Measurements from ENCODE around the gene CFAP221. TPM values are rescaled to one million over a fixed set of nuclear protein-coding genes. Genes with fewer than 3 reads are reported as not detected.
"Not testable (repeated sequence)": the region's sequence is repeated elsewhere in the genome, so short reads cannot be mapped to it uniquely, and the experiment has no call there.

Gene CFAP221
- total RNA-seq, 1 experiment from 2014 or later, result 0.20 TPM

DNA sequence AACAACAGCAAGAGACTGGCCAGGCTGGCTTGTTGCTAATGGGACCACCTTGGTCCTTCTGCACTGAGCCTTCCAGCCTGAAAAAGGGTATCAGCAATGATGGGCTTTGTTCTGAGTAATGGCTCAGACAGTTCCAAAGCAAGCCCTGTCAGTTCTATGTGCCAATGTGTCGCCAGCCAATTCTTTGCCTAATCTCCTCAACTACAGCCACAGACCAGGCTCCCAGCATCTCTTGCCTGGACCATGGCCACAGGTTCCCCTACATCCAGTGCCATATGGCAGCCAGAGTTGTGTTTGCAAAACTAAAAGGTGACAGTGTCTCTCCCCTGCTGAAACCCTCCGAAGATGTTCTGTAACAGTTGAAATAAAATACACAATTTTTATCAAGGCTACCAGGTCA lies 73.2 kb downstream of the CFAP221 start:
- H3K23ac ChIP-seq (ENCODE audit: insufficient read length, low read depth, low read length), result no peak overlapping the region
- peaks cover 0 to 7% of the 10 kb centered on the region in 2 experiments; a peak in 2 of 4 replicates for H3K4me1 Mint-ChIP-seq
- no peak overlapping the region for H3K4ac ChIP-seq (ENCODE audit: low read depth, low read length)
- H3K27me3 ChIP-seq (ENCODE audit: insufficient read depth, low read length), result no peaks in the 10 kb centered on the region
- TF ChIP-seq, protein P1, sequence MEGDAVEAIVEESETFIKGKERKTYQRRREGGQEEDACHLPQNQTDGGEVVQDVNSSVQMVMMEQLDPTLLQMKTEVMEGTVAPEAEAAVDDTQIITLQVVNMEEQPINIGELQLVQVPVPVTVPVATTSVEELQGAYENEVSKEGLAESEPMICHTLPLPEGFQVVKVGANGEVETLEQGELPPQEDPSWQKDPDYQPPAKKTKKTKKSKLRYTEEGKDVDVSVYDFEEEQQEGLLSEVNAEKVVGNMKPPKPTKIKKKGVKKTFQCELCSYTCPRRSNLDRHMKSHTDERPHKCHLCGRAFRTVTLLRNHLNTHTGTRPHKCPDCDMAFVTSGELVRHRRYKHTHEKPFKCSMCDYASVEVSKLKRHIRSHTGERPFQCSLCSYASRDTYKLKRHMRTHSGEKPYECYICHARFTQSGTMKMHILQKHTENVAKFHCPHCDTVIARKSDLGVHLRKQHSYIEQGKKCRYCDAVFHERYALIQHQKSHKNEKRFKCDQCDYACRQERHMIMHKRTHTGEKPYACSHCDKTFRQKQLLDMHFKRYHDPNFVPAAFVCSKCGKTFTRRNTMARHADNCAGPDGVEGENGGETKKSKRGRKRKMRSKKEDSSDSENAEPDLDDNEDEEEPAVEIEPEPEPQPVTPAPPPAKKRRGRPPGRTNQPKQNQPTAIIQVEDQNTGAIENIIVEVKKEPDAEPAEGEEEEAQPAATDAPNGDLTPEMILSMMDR (conservative IDR thresholded peaks at IDR 0.05), result no peak
- H2BK12ac ChIP-seq (ENCODE audit: insufficient read length, low read depth, low read length), result no peak overlapping the region
- no peak overlapping the region for H3K56ac ChIP-seq (ENCODE audit: insufficient read length, low read depth, low read length)
- H3K4me1 ChIP-seq (ENCODE audit: insufficient read depth, low read length), result no peaks in the 10 kb centered on the region
- H3K18ac ChIP-seq (ENCODE audit: insufficient read length, low read depth, low read length), result no peak overlapping the region
- no peak overlapping the region for H4K91ac ChIP-seq (ENCODE audit: insufficient read length, low read depth, low read length)
- H3K27ac Mint-ChIP-seq, result no peak overlapping the region; a peak in 1 of 7 replicates
- H3K36me3 Mint-ChIP-seq (ENCODE audit: insufficient read depth in 1 of 3, low read depth in 3 of 3), result peaks cover 11 to 16% (median 14%) of the 10 kb centered on the region in 3 experiments; a peak in 6 of 7 replicates
- no peak overlapping the region for H2BK5ac ChIP-seq (ENCODE audit: insufficient read length, low read length)
- no peak overlapping the region for H4K5ac ChIP-seq (ENCODE audit: insufficient read length, low read depth, low read length)
- H3K79me1 ChIP-seq (ENCODE audit: insufficient read depth, low read depth, low read length, poor library complexity, severe bottlenecking), result no peaks in the 10 kb centered on the region
- H3K9me3 ChIP-seq (ENCODE audit: control insufficient read depth, low read depth, low read length), result no peaks in the 10 kb centered on the region
- H4K8ac ChIP-seq (replicated peaks; ENCODE audit: insufficient read length, low read depth, low read length), result no peak overlapping the region
- no peak for DNase-seq
- H2BK120ac ChIP-seq (ENCODE audit: low read depth, low read length, poor library complexity, severe bottlenecking), result no peak overlapping the region
- H2AK5ac ChIP-seq (ENCODE audit: insufficient read length, low read length), result no peak overlapping the region
- H3K4me3 Mint-ChIP-seq, result no peak overlapping the region
- peaks cover 23 to 28% of the 10 kb centered on the region in 2 experiments for H3K9me3 Mint-ChIP-seq
- H3K79me2 ChIP-seq (ENCODE audit: insufficient read depth, low read length), result no peaks in the 10 kb centered on the region
- no peaks in the 10 kb centered on the region for H3K23me2 ChIP-seq (ENCODE audit: insufficient read length, low read depth, low read length, poor library complexity, severe bottlenecking)
- no CpG with 5 or more reads among the region's 2 CpGs for WGBS (ENCODE audit: extremely low coverage, insufficient read length, low lambda C conversion rate)
- no peak overlapping the region for H3K14ac ChIP-seq (ENCODE audit: insufficient read depth, low read length)
- no peak overlapping the region for H3K9ac ChIP-seq (ENCODE audit: extremely low read depth, insufficient read length, low read length)
- no peak overlapping the region for H3T11ph ChIP-seq (ENCODE audit: low read length)
- no peaks in the 10 kb centered on the region for H4K20me1 ChIP-seq (ENCODE audit: control insufficient read depth, insufficient read depth, insufficient read length)
- no peak overlapping the region for H3K4me2 ChIP-seq (ENCODE audit: insufficient read depth, insufficient read length, low read length)
- H2BK20ac ChIP-seq (ENCODE audit: low read depth, low read length, poor library complexity, severe bottlenecking), result no peak overlapping the region
- no peak overlapping the region for H2AFZ ChIP-seq (ENCODE audit: low read length)
- peaks cover 13% of the 10 kb centered on the region for H3K27me3 Mint-ChIP-seq (ENCODE audit: low read depth)
- no peak overlapping the region for H3K27ac ChIP-seq (ENCODE audit: insufficient read length, low read depth, low read length)
- H2BK15ac ChIP-seq (ENCODE audit: low read depth, low read length), result no peak overlapping the region

DNA sequence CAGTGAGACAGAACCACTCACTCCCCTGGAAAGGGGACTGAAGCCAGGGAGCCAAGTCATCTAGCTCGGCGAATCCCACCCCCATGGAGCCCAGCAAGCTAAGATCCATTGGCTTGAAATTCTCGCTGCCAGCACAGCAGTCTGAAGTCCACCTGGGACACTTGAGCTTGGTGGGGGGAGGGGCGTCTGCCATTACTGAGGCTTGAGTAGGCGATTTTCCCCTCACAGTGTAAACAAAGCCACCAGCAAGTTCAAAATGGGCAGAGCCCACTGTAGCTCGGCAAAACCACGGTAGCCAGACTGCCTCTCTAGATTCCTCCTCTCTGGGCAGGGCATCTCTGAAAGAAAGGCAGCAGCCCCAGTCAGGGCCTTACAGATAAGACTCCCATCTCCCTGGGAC lies 74.5 kb downstream of the CFAP221 start:
- not testable (repeated sequence) for DNase-seq; H3K4me3 Mint-ChIP-seq; H3K4me1 Mint-ChIP-seq; H4K5ac ChIP-seq (ENCODE audit: insufficient read length, low read depth, low read length); H4K20me1 ChIP-seq (ENCODE audit: control insufficient read depth, insufficient read depth, insufficient read length); H4K8ac ChIP-seq (replicated peaks; ENCODE audit: insufficient read length, low read depth, low read length); H2AK5ac ChIP-seq (ENCODE audit: insufficient read length, low read length); H3K23ac ChIP-seq (ENCODE audit: insufficient read length, low read depth, low read length); H3K4me2 ChIP-seq (ENCODE audit: insufficient read depth, insufficient read length, low read length); H3K79me2 ChIP-seq (ENCODE audit: insufficient read depth, low read length); H3K79me1 ChIP-seq (ENCODE audit: insufficient read depth, low read depth, low read length, poor library complexity, severe bottlenecking); H2BK15ac ChIP-seq (ENCODE audit: low read depth, low read length); H3K27me3 ChIP-seq (ENCODE audit: insufficient read depth, low read length); H2BK20ac ChIP-seq (ENCODE audit: low read depth, low read length, poor library complexity, severe bottlenecking); H2BK5ac ChIP-seq (ENCODE audit: insufficient read length, low read length); H3K9me3 ChIP-seq (ENCODE audit: control insufficient read depth, low read depth, low read length); H3K18ac ChIP-seq (ENCODE audit: insufficient read length, low read depth, low read length); H3K27ac Mint-ChIP-seq; H3K4me1 ChIP-seq (ENCODE audit: insufficient read depth, low read length); H3K9ac ChIP-seq (ENCODE audit: extremely low read depth, insufficient read length, low read length); H3K4ac ChIP-seq (ENCODE audit: low read depth, low read length); H3K56ac ChIP-seq (ENCODE audit: insufficient read length, low read depth, low read length); H2BK120ac ChIP-seq (ENCODE audit: low read depth, low read length, poor library complexity, severe bottlenecking); H3K23me2 ChIP-seq (ENCODE audit: insufficient read length, low read depth, low read length, poor library complexity, severe bottlenecking); H3K14ac ChIP-seq (ENCODE audit: insufficient read depth, low read length); H4K91ac ChIP-seq (ENCODE audit: insufficient read length, low read depth, low read length); H3K27ac ChIP-seq (ENCODE audit: insufficient read length, low read depth, low read length); H2AFZ ChIP-seq (ENCODE audit: low read length); H3T11ph ChIP-seq (ENCODE audit: low read length); H2BK12ac ChIP-seq (ENCODE audit: insufficient read length, low read depth, low read length)
- Mint-ChIP-seq H3K27me3 (ENCODE audit: low read depth) (peaks cover 14% of the 10 kb centered on the region), H3K36me3 (ENCODE audit: insufficient read depth in 1 of 3, low read depth in 3 of 3) (peaks cover 11 to 15% (median 12%) of the 10 kb centered on the region in 3 experiments; a peak in 6 of 7 replicates), H3K9me3 (peaks cover 24 to 28% of the 10 kb centered on the region in 2 experiments)
- WGBS (ENCODE audit: extremely low coverage, insufficient read length, low lambda C conversion rate), result no CpG with 5 or more reads among the region's 7 CpGs

Measured in H9 (cell line).